ENCODE measurements around the gene ZNF385A. TPM values are rescaled to one million over a fixed set of nuclear protein-coding genes. Genes with fewer than 3 reads are reported as not detected.

ZNF385A gene
- total and polyA plus RNA-seq, 2 donors (not counting 3 experiments of a cell fraction or from before 2014, with no cell fraction given) = 1.6 to 7.9 TPM

DNA sequence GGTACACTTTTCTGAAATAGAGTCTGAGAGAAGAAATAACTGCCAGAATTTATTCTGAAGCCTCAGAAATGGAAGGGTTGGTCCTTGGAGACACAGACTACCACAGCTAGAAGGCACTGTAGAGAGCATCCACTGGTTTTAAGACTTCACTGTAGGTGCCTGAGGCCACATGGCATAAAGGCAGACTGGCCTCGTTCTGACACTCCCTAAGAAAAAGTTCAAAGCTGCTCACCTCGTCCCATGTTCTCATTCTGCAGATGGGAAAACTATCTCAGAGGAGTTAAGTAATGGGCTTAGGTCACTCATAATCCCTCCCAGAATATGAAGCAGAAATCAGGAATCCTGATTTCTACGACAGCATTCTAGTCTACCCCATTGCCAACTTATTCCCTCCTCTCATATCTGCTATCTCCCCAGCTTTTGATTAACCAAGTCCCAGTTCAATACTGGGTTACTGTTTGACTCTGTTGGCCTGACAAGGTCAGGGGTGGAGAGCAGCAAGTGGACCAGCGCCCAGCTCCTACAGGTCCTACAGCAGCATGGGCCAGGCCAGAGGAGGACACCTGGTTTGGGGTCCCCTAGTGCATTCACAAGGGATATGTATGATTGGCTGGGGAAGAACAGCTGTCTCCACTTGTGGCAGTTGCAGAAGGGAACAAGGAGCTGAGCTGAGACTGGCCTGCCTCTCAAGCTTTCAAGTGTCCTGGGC, 30.8 kb upstream of the ZNF385A start:
- dilution Hi-C loops (cut with MboI; ENCODE audit: extremely low pct_ligation_motif_present, low sequenced_read_pairs) = no loop called here
- Histone ChIP-seq H3K27me3 (ENCODE audit: control insufficient read depth in 2 of 2, insufficient read depth in 2 of 2, low read length in 2 of 2) (no peaks in the 10 kb centered on the region), H3K36me3 (ENCODE audit: control insufficient read depth in 2 of 2, extremely low read depth in 1 of 2, insufficient read depth in 2 of 2, low read length in 2 of 2) (peaks cover 9 to 22% of the 10 kb centered on the region in 2 experiments), H3K9me3 (replicated peaks; ENCODE audit: control insufficient read depth, insufficient read depth, low read length) (no peaks in the 10 kb centered on the region), H2AFZ (ENCODE audit: low read depth, low read length) (no peak overlapping the region), H3K4me3 (replicated peaks in 1 of 3; ENCODE audit: insufficient read depth in 1 of 3, low read depth in 1 of 3, low read length in 3 of 3) (peak overlapping the region; percentile 1 to 65 (median 22)), H3K27ac (ENCODE audit: insufficient read depth, low read depth, low read length) (peak overlapping the region; percentile 1), H3K79me2 (ENCODE audit: control insufficient read depth, insufficient read depth, low read length) (peaks cover 97% of the 10 kb centered on the region), H3K9ac (replicated peaks; ENCODE audit: extremely low read depth, insufficient read depth, low read length) (peak overlapping the region; percentile 50), H3K4me2 (ENCODE audit: insufficient read depth, low read length) (peak overlapping the region; percentile 98), H4K20me1 (replicated peaks; ENCODE audit: control insufficient read depth, extremely low read depth, insufficient read depth, low read length) (no peaks in the 10 kb centered on the region), H3K9me1 (replicated peaks; ENCODE audit: control insufficient read depth, extremely low read depth, insufficient read depth, low read length) (no peaks in the 10 kb centered on the region), H3K4me1 (ENCODE audit: control insufficient read depth, extremely low read depth, insufficient read depth, low read length) (peaks cover 61% of the 10 kb centered on the region)
- TF ChIP-seq MAX (IDR thresholded peaks at IDR 0.05; ENCODE audit: insufficient read depth, insufficient read length) = no peak
- no peak for TF ChIP-seq POLR2AphosphoS5 (IDR thresholded peaks at IDR 0.05; ENCODE audit: insufficient read depth, low read depth, low read length)
- TF ChIP-seq GATA2 (IDR thresholded peaks at IDR 0.05; ENCODE audit: insufficient read depth, insufficient read length, low read depth, low read length) = no peak
- TF ChIP-seq, protein P1, sequence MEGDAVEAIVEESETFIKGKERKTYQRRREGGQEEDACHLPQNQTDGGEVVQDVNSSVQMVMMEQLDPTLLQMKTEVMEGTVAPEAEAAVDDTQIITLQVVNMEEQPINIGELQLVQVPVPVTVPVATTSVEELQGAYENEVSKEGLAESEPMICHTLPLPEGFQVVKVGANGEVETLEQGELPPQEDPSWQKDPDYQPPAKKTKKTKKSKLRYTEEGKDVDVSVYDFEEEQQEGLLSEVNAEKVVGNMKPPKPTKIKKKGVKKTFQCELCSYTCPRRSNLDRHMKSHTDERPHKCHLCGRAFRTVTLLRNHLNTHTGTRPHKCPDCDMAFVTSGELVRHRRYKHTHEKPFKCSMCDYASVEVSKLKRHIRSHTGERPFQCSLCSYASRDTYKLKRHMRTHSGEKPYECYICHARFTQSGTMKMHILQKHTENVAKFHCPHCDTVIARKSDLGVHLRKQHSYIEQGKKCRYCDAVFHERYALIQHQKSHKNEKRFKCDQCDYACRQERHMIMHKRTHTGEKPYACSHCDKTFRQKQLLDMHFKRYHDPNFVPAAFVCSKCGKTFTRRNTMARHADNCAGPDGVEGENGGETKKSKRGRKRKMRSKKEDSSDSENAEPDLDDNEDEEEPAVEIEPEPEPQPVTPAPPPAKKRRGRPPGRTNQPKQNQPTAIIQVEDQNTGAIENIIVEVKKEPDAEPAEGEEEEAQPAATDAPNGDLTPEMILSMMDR (IDR thresholded peaks at IDR 0.05; ENCODE audit: extremely low read depth in 1 of 2, insufficient read depth in 1 of 2, low read depth in 1 of 2, low read length in 2 of 2) = peak in 1 of 2 donors; percentile 24
- no peak for TF ChIP-seq FOS (IDR thresholded peaks at IDR 0.05; ENCODE audit: borderline replicate concordance, insufficient read depth, low read length)
- TF ChIP-seq EZH2 (IDR thresholded peaks at IDR 0.05; ENCODE audit: borderline replicate concordance, low read depth, low read length, severe bottlenecking) = no peak
- no peak for TF ChIP-seq POLR2A (IDR thresholded peaks at IDR 0.05; ENCODE audit: low read depth, low read length)
- no TSS peak for BruUV-seq (replicated peaks)
- FAIRE-seq (peak; percentile 47), DNase-seq (ENCODE audit: low read depth, low spot score) (peak; percentile 32)
- ChIA-PET CTCF (interaction anchor here (1.1 to 11.8 kb wide), 7 partner anchors 11 to 36 kb away, joined by 3 to 221 read pairs (median 9); no protein-coding TSS in a partner anchor), POLR2A (interaction anchor here (1.5 to 8.7 kb wide), 3 partner anchors 13 to 24 kb away, joined by 3 to 60 read pairs (median 28); no protein-coding TSS in a partner anchor)
- intact Hi-C loops (cut with micrococcal nuclease) = no loop called here

Measured in endothelial cell of umbilical vein (primary cell).